ENCODE results near the gene PPP1R16B.

PPP1R16B gene

DNA sequence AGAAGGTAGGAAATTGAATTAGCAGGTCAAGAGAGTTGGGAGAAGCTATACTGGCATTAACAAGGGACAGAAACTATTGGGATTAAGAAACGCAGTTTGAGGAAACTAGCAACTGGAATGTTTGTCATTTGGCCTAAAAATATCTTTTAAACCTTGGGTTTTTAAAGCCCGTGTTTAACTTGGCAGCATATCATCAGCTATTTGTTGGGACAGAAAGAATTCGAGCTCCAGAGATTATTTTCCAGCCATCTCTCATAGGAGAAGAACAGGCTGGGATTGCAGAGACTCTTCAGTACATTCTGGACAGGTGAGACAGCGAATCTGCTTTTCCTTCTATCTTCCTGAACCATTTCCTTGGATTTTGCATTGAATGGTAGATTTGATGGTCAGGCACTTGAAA is 39.4 kb upstream of the PPP1R16B start:
- ChIA-PET CTCF (interaction anchor here (0.6 to 1.8 kb wide), 7 partner anchors 10 to 283 kb away, joined by 3 to 5 read pairs (median 4); no protein-coding TSS in a partner anchor), POLR2A (no interaction called here)
- TF ChIP-seq ZNF792 (tag by site-specific recombination; IDR thresholded peaks at IDR 0.05) (no peak), ZBTB48 (tag by site-specific recombination; IDR thresholded peaks at IDR 0.05) (no peak), ZSCAN23 (tag by site-specific recombination; IDR thresholded peaks at IDR 0.05) (no peak), ZNF324 (tag by site-specific recombination; IDR thresholded peaks at IDR 0.05) (no peak), ZNF140 (tag by site-specific recombination; IDR thresholded peaks at IDR 0.05) (no peak), ZNF394 (tag by site-specific recombination; IDR thresholded peaks at IDR 0.05; ENCODE audit: borderline replicate concordance) (no peak), ZNF146 (tag by site-specific recombination; IDR thresholded peaks at IDR 0.05) (no peak), ZNF561 (tag by site-specific recombination; IDR thresholded peaks at IDR 0.05; ENCODE audit: borderline replicate concordance) (no peak), ZNF391 (tag by site-specific recombination; IDR thresholded peaks at IDR 0.05; ENCODE audit: borderline replicate concordance, low read depth) (no peak), KLF7 (tag by site-specific recombination; IDR thresholded peaks at IDR 0.05; ENCODE audit: borderline replicate concordance) (no peak)
- TF ChIP-seq, protein P1, sequence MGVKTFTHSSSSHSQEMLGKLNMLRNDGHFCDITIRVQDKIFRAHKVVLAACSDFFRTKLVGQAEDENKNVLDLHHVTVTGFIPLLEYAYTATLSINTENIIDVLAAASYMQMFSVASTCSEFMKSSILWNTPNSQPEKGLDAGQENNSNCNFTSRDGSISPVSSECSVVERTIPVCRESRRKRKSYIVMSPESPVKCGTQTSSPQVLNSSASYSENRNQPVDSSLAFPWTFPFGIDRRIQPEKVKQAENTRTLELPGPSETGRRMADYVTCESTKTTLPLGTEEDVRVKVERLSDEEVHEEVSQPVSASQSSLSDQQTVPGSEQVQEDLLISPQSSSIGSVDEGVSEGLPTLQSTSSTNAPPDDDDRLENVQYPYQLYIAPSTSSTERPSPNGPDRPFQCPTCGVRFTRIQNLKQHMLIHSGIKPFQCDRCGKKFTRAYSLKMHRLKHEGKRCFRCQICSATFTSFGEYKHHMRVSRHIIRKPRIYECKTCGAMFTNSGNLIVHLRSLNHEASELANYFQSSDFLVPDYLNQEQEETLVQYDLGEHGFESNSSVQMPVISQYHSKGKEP (tag by site-specific recombination; IDR thresholded peaks at IDR 0.05), result no peak

DNA sequence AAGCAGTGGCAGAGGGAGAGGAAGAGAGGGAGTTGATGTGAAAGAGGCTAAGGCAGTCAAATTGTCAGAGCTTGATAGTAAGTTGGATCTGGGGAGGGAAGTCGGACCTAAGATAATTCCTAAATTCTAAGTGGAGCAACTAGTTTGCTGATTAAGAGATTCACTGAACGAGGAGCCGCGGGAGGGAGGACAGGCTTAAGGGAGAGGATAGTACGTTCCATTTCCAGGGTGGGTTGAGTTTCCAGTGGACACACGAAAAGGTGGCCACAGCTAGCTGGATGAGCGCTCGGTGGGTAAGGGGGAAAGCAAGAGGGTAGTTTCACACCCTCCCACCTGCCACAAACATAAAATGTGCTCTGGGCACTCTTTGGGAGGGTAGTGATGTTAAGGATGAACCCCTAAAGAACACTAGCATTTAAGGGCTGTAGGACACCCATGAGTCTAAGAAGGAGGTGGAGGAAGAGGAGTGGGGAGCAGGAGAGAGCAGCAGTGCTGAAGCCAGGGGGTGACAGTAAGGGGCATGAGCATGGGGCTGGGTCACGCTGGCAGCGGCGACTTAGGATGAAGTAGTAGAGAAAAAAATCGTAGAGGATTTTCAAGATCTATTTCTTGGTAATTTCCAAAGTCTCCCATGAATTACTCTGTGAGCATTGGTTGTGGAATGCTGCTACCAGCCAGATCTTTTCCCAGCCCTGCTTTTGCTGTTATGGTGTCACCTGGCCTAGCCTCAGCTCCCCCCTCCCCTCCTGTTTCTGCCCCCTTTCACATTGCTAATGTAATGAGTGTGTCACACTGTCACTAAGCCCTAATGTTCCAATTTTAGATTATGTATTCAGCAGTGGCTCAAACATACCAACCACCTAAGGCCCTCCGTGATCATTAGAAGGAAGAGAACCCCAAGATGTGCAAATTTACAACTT is 35.9 kb upstream of the PPP1R16B start:
- POLR2A ChIA-PET, result no interaction called here
- no peak overlapping the region for H3K27ac ChIP-seq (ENCODE audit: extremely low read depth, low read depth, low read length)
- H3K9me3 ChIP-seq (ENCODE audit: control insufficient read depth, insufficient read depth, low read depth, low read length), result no peaks in the 10 kb centered on the region
- H3K4me3 ChIP-seq (ENCODE audit: low read depth, low read length), result no peak overlapping the region
- CTCF ChIA-PET, result interaction anchor here (1.0 to 1.5 kb wide), 4 partner anchors 18 to 124 kb away, joined by 3 to 9 read pairs (median 4); no protein-coding TSS in a partner anchor
- no peaks in the 10 kb centered on the region for H3K4me1 ChIP-seq (ENCODE audit: control insufficient read depth, insufficient read depth, low read length)
- TF ChIP-seq, protein P2, sequence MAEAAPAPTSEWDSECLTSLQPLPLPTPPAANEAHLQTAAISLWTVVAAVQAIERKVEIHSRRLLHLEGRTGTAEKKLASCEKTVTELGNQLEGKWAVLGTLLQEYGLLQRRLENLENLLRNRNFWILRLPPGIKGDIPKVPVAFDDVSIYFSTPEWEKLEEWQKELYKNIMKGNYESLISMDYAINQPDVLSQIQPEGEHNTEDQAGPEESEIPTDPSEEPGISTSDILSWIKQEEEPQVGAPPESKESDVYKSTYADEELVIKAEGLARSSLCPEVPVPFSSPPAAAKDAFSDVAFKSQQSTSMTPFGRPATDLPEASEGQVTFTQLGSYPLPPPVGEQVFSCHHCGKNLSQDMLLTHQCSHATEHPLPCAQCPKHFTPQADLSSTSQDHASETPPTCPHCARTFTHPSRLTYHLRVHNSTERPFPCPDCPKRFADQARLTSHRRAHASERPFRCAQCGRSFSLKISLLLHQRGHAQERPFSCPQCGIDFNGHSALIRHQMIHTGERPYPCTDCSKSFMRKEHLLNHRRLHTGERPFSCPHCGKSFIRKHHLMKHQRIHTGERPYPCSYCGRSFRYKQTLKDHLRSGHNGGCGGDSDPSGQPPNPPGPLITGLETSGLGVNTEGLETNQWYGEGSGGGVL (tag by site-specific recombination; IDR thresholded peaks at IDR 0.05), result no peak
- peaks cover 0 to 84% of the 10 kb centered on the region in 2 experiments for H3K36me3 ChIP-seq (ENCODE audit: control insufficient read depth in 2 of 2, insufficient read depth in 1 of 2, low read length in 2 of 2)

More for the DNA sequence above, 39.4 kb upstream of the PPP1R16B start:
- Histone ChIP-seq H3K4me1 (ENCODE audit: control insufficient read depth, insufficient read depth, low read length) (no peaks in the 10 kb centered on the region), H3K4me3 (ENCODE audit: low read depth, low read length) (no peak overlapping the region), H3K9me3 (ENCODE audit: control insufficient read depth, insufficient read depth, low read depth, low read length) (no peaks in the 10 kb centered on the region), H3K27ac (ENCODE audit: extremely low read depth, low read depth, low read length) (no peak overlapping the region), H3K36me3 (ENCODE audit: control insufficient read depth in 2 of 2, insufficient read depth in 1 of 2, low read length in 2 of 2) (peaks cover 0 to 87% of the 10 kb centered on the region in 2 experiments; a peak in 2 of 3 replicates)

DNA sequence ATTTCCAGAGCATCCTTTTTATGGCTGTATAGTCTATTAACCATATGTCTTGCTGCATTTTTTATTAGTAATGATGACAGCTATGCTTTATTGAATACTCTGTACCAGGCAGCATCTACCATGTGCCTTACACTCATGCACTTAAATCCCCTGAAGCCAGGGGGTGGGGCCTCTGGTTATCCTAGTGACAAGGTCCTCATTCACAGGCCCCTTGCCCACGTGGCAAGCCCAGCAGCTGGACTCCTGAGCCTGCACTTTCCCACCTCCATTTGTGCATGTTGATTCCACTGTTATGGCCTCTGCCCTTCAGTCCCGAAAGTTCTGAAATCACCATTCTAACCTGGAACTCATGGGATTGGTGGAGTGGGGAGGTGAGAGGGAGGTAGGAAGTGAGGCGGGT is 35.0 kb upstream of the PPP1R16B start:
- ChIA-PET CTCF (interaction anchor here (0.6 to 1.5 kb wide), 3 partner anchors 16 to 125 kb away, joined by 3 to 9 read pairs (median 4); no protein-coding TSS in a partner anchor), POLR2A (no interaction called here)
- Histone ChIP-seq H3K36me3 (ENCODE audit: control insufficient read depth in 2 of 2, insufficient read depth in 1 of 2, low read length in 2 of 2) (peaks cover 0 to 79% of the 10 kb centered on the region in 2 experiments), H3K27ac (ENCODE audit: extremely low read depth, low read depth, low read length) (no peak overlapping the region), H3K4me1 (ENCODE audit: control insufficient read depth, insufficient read depth, low read length) (no peaks in the 10 kb centered on the region), H3K4me3 (ENCODE audit: low read depth, low read length) (no peak overlapping the region), H3K9me3 (ENCODE audit: control insufficient read depth, insufficient read depth, low read depth, low read length) (no peaks in the 10 kb centered on the region)
- no peak for TF ChIP-seq MEIS1 (CRISPR knock-in tag; IDR thresholded peaks at IDR 0.05; ENCODE audit: borderline replicate concordance)
- TF ChIP-seq ZXDB (tag by site-specific recombination; IDR thresholded peaks at IDR 0.05), result no peak
- TF ChIP-seq ZNF311 (tag by site-specific recombination; IDR thresholded peaks at IDR 0.05; ENCODE audit: borderline replicate concordance), result no peak
- no peak for TF ChIP-seq ZNF629 (tag by site-specific recombination; IDR thresholded peaks at IDR 0.05)
- TF ChIP-seq ZNF133 (tag by site-specific recombination; IDR thresholded peaks at IDR 0.05), result no peak
- no peak for TF ChIP-seq ZNF571 (tag by site-specific recombination; IDR thresholded peaks at IDR 0.05)
- TF ChIP-seq ZNF350 (tag by site-specific recombination; IDR thresholded peaks at IDR 0.05), result no peak
- TF ChIP-seq, protein P3, sequence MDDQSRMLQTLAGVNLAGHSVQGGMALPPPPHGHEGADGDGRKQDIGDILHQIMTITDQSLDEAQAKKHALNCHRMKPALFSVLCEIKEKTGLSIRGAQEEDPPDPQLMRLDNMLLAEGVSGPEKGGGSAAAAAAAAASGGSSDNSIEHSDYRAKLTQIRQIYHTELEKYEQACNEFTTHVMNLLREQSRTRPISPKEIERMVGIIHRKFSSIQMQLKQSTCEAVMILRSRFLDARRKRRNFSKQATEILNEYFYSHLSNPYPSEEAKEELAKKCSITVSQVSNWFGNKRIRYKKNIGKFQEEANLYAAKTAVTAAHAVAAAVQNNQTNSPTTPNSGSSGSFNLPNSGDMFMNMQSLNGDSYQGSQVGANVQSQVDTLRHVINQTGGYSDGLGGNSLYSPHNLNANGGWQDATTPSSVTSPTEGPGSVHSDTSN (CRISPR knock-in tag; IDR thresholded peaks at IDR 0.05), result no peak
- TF ChIP-seq, protein P4, sequence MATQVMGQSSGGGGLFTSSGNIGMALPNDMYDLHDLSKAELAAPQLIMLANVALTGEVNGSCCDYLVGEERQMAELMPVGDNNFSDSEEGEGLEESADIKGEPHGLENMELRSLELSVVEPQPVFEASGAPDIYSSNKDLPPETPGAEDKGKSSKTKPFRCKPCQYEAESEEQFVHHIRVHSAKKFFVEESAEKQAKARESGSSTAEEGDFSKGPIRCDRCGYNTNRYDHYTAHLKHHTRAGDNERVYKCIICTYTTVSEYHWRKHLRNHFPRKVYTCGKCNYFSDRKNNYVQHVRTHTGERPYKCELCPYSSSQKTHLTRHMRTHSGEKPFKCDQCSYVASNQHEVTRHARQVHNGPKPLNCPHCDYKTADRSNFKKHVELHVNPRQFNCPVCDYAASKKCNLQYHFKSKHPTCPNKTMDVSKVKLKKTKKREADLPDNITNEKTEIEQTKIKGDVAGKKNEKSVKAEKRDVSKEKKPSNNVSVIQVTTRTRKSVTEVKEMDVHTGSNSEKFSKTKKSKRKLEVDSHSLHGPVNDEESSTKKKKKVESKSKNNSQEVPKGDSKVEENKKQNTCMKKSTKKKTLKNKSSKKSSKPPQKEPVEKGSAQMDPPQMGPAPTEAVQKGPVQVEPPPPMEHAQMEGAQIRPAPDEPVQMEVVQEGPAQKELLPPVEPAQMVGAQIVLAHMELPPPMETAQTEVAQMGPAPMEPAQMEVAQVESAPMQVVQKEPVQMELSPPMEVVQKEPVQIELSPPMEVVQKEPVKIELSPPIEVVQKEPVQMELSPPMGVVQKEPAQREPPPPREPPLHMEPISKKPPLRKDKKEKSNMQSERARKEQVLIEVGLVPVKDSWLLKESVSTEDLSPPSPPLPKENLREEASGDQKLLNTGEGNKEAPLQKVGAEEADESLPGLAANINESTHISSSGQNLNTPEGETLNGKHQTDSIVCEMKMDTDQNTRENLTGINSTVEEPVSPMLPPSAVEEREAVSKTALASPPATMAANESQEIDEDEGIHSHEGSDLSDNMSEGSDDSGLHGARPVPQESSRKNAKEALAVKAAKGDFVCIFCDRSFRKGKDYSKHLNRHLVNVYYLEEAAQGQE (tag by site-specific recombination; IDR thresholded peaks at IDR 0.05), result no peak
- TF ChIP-seq MYNN (tag by site-specific recombination; IDR thresholded peaks at IDR 0.05; ENCODE audit: borderline replicate concordance), result no peak
- TF ChIP-seq EGR2 (tag by site-specific recombination; IDR thresholded peaks at IDR 0.05; ENCODE audit: low read depth), result no peak
